ENCODE data around the gene BEAN1.

Gene BEAN1

GRCh38 chr16:66509576-66509975, 82.5 kb downstream of the BEAN1 start:
- no peak overlapping the region for H3K27ac ChIP-seq (ENCODE audit: low read depth, low read length)
- TF ChIP-seq CTCF (IDR thresholded peaks at IDR 0.05; ENCODE audit: low read depth, low read length, poor library complexity, severe bottlenecking) (no peak), EZH2phosphoT487 (IDR thresholded peaks at IDR 0.05; ENCODE audit: borderline replicate concordance, low read length) (no peak)
- H3F3A ChIP-seq (ENCODE audit: control insufficient read depth, insufficient read depth) = no peaks in the 10 kb centered on the region
- H3K9me2 ChIP-seq (replicated peaks; ENCODE audit: control insufficient read depth, low read length) = no peaks in the 10 kb centered on the region
- H3K27me3 ChIP-seq (ENCODE audit: control insufficient read depth, low read length) = peaks cover 4% of the 10 kb centered on the region; the same call in 1 of the 2 replicates
- H3K36me3 ChIP-seq (ENCODE audit: control insufficient read depth, low read length) = no peaks in the 10 kb centered on the region
- no peak overlapping the region for H3K4me3 ChIP-seq (ENCODE audit: low read length)
- H3K4me2 ChIP-seq (ENCODE audit: low read length) = no peak overlapping the region
- H3K9me3 ChIP-seq (ENCODE audit: control insufficient read depth, insufficient read depth, low read length) = no peaks in the 10 kb centered on the region
- H4K20me1 ChIP-seq (ENCODE audit: control insufficient read depth, insufficient read depth, low read depth, low read length) = no peaks in the 10 kb centered on the region
- H3K79me2 ChIP-seq (ENCODE audit: control insufficient read depth, low read length) = no peaks in the 10 kb centered on the region
- H3K4me1 ChIP-seq (ENCODE audit: control insufficient read depth, low read length) = no peaks in the 10 kb centered on the region

GRCh38 chr16:66510298-66510697, 83.2 kb downstream of the BEAN1 start:
- H3K27me3 ChIP-seq (ENCODE audit: control insufficient read depth, low read length) = peaks cover 4% of the 10 kb centered on the region; the same call in 1 of the 2 replicates
- H3K79me2 ChIP-seq (ENCODE audit: control insufficient read depth, low read length) = no peaks in the 10 kb centered on the region
- H3K4me2 ChIP-seq (ENCODE audit: low read length) = no peak overlapping the region

GRCh38 chr16:66510711-66511601, 83.9 kb downstream of the BEAN1 start:
- Histone ChIP-seq H3K4me2 (ENCODE audit: low read length) (no peak overlapping the region), H3K27me3 (ENCODE audit: control insufficient read depth, low read length) (peaks cover 4% of the 10 kb centered on the region; the same call in 1 of the 2 replicates), H3F3A (ENCODE audit: control insufficient read depth, insufficient read depth) (no peaks in the 10 kb centered on the region), H4K20me1 (ENCODE audit: control insufficient read depth, insufficient read depth, low read depth, low read length) (no peaks in the 10 kb centered on the region), H3K4me3 (ENCODE audit: low read length) (no peak overlapping the region), H3K9me2 (replicated peaks; ENCODE audit: control insufficient read depth, low read length) (no peaks in the 10 kb centered on the region), H3K9me3 (ENCODE audit: control insufficient read depth, insufficient read depth, low read length) (no peaks in the 10 kb centered on the region), H3K79me2 (ENCODE audit: control insufficient read depth, low read length) (no peaks in the 10 kb centered on the region), H3K4me1 (ENCODE audit: control insufficient read depth, low read length) (peaks cover 6% of the 10 kb centered on the region), H3K27ac (ENCODE audit: low read depth, low read length) (no peak overlapping the region), H3K36me3 (ENCODE audit: control insufficient read depth, low read length) (no peaks in the 10 kb centered on the region)
- TF ChIP-seq CTCF (IDR thresholded peaks at IDR 0.05; ENCODE audit: low read depth, low read length, poor library complexity, severe bottlenecking) (no peak), EZH2phosphoT487 (IDR thresholded peaks at IDR 0.05; ENCODE audit: borderline replicate concordance, low read length) (no peak)

More at GRCh38 chr16:66510298-66510697, 83.2 kb downstream of the BEAN1 start:
- H3K36me3 ChIP-seq (ENCODE audit: control insufficient read depth, low read length) = no peaks in the 10 kb centered on the region
- no peaks in the 10 kb centered on the region for H3F3A ChIP-seq (ENCODE audit: control insufficient read depth, insufficient read depth)
- no peak overlapping the region for H3K4me3 ChIP-seq (ENCODE audit: low read length)
- H3K9me3 ChIP-seq (ENCODE audit: control insufficient read depth, insufficient read depth, low read length) = no peaks in the 10 kb centered on the region
- H4K20me1 ChIP-seq (ENCODE audit: control insufficient read depth, insufficient read depth, low read depth, low read length) = no peaks in the 10 kb centered on the region
- no peak overlapping the region for H3K27ac ChIP-seq (ENCODE audit: low read depth, low read length)
- H3K4me1 ChIP-seq (ENCODE audit: control insufficient read depth, low read length) = no peaks in the 10 kb centered on the region
- no peaks in the 10 kb centered on the region for H3K9me2 ChIP-seq (replicated peaks; ENCODE audit: control insufficient read depth, low read length)
- TF ChIP-seq CTCF (IDR thresholded peaks at IDR 0.05; ENCODE audit: low read depth, low read length, poor library complexity, severe bottlenecking) (no peak), EZH2phosphoT487 (IDR thresholded peaks at IDR 0.05; ENCODE audit: borderline replicate concordance, low read length) (no peak)

Data from DOHH2 (cell line).